ENCODE data around the gene PEX11B.

The PEX11B gene

GRCh38 chr1:145918144-145918991 is at the start of gene PEX11B:
PEX11B (minus strand) TSS chr1:145918717; CDS start chr1:145918688, 29 bp downstream.
- peak; percentile 88 for DNase-seq

GRCh38 chr1:145967288-145967687 is 48.8 kb upstream of the PEX11B start:
- DNase-seq: no peak

GRCh38 chr1:145965119-145965744 is 46.7 kb upstream of the PEX11B start:
- DNase-seq: no peak

GRCh38 chr1:145964328-145965118 is 46.0 kb upstream of the PEX11B start, which contains the start of the genes ANKRD34A and POLR3GL:
ANKRD34A (minus strand) TSS chr1:145964575; CDS start chr1:145961759, 2,816 bp downstream.
POLR3GL (plus strand) TSS chr1:145964690; CDS start chr1:145974866, 10,176 bp downstream.
- peak; percentile 92 for DNase-seq

- DNase-seq: peak; percentile 83
Observed at GRCh38 chr1:145963265-145964019, 44.9 kb upstream of the PEX11B start.

GRCh38 chr1:145962157-145963102 is 43.9 kb upstream of the PEX11B start:
- DNase-seq: peak; percentile 49

- DNase-seq: peak; percentile 44
Observed at GRCh38 chr1:145961425-145962156, 43.1 kb upstream of the PEX11B start.

GRCh38 chr1:145961109-145961424 is 42.5 kb upstream of the PEX11B start:
- no peak for DNase-seq

- DNase-seq: peak; percentile 65
Observed at GRCh38 chr1:145960468-145961108, 42.1 kb upstream of the PEX11B start.

- DNase-seq: no peak
Observed at GRCh38 chr1:145959957-145960467, 41.5 kb upstream of the PEX11B start.

- no peak for DNase-seq
Observed at GRCh38 chr1:145959333-145959732, 40.8 kb upstream of the PEX11B start.

GRCh38 chr1:145958734-145959133 is 40.2 kb upstream of the PEX11B start:
- DNase-seq: no peak

GRCh38 chr1:145957443-145958319 is 39.2 kb upstream of the PEX11B start, which contains the start of gene LIX1L:
LIX1L (minus strand) TSS chr1:145958017; CDS start chr1:145957927, 90 bp downstream.
- peak; percentile 97 for DNase-seq

GRCh38 chr1:145956781-145957442 is 38.4 kb upstream of the PEX11B start:
- DNase-seq: peak; percentile 46

GRCh38 chr1:145956361-145956760 is 37.8 kb upstream of the PEX11B start:
- no peak for DNase-seq

- no peak for DNase-seq
Observed at GRCh38 chr1:145955436-145955835, 36.9 kb upstream of the PEX11B start.

GRCh38 chr1:145953861-145954260 is 35.3 kb upstream of the PEX11B start:
- no peak for DNase-seq

GRCh38 chr1:145952903-145953302 is 34.4 kb upstream of the PEX11B start:
- no peak for DNase-seq
